Stimulated activated CD4-positive, alpha-beta T cell treated with anti-CD3 and anti-CD28 coated beads, Interleukin-2, amount 100 ng/mL, for 24 hours (primary cell): ENCODE measurements around the gene CHPF.

ENCODE experiments used
- DNase-seq, 2 donors: peaks; one replicate each; pipeline ENCODE4 v3.0.0-alpha.2; 2020

The CHPF gene

DNA sequence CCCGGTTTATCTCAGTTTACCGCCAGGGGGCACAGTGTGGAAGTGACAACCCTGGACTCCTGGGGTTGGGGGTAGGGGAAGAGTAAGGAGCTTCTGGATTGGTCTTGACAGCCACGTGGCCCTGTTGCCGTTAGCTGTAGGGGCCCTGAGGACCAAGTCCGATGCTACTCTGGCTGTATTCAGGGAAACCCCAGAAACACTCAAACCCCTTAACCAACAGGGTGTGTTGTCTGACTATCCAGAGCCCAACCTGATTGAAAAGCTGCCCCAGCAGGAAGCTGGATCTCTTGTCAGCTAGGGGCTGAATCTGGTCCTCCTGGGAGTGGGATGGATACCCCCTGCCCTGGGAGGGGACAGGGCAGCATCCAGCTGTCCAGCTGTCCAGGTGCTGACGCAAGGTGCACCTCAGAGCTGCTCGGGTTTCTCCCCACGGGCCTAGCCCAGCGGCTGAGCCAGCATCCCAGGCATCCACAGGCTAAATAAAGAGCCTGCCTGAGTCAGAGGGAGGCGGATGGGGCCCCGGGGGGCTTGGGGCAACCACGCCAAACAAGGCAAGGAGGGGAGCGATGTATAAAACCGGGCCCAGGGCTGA lies 48.0 kb downstream of the CHPF start:
- peak; percentile 67 to 70 for DNase-seq

DNA sequence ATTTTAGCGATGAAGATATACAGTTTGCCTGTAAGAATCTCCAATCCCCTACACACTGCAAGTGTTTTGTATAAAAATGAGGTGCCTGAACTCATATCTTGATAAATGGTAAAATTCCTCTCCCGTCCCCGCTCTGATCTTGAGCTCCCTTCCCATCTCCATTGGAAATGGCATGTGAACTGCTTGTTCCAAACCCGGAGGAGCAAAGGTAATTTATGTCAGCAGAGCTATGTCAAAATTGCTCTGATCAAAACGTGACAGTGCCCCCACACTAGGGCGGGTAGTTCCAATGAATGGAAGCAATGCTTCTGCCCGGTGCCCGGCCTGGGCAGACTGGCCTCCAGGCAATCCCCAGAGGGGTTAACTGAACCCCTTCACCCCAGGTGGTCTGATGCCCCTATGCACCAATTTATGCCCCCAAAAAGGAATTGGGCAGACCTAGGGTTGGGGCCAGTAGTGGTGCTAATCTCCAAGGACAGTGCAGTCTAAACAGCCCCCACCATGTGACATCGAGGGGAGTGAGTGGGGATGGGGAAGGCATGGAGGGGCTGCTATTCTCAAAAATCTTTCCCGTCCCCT lies 48.6 kb downstream of the CHPF start:
- DNase-seq, result no peak

GRCh38 chr2:219493086-219493485 lies 50.5 kb downstream of the CHPF start:
- DNase-seq, result no peak

DNA sequence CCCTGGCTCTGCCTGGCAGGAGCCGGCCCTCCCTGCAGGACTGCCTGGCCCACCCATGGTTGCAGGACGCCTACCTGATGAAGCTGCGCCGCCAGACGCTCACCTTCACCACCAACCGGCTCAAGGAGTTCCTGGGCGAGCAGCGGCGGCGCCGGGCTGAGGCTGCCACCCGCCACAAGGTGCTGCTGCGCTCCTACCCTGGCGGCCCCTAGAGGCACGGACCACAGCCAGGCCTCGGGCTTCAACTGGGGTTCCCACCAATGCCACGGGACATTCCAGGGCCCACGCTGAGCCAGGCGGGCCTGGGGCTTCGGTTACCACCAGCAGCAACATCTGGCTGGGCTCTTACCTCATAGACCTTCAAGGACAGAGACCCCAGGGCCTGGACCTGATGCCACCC lies 51.0 kb downstream of the CHPF start:
- DNase-seq, result no peak

DNA sequence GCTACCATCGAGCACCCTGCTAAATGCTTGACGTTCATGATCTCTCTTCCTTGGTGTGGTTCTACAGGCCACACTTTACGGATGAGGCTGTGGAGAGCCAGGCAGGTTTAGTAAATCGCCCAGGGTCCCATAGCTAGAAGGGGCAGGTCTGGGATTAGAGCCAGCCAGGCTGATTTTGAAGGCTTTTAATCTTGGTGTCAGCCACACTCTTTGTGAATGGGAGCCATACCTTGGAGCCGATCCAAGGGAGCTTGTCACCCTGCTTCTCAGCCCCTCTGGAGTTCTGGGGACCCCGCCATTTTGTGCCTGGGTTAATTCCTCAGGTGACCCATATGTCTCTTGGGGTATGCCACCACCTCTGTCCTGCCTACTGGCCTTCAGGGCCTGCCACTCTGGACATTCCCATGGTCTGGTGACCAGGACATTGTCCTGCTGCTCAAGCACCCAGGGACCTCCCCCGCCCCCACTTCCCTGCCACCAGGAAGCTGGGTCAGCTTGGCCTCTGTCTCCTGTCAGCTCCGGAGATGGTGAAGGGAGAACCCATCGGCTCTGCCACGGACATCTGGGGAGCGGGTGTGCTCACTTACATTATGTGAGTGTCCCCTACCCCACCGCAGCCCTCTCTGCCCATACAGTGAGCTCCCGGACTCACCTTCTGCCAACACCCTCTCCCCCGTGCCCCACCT lies 52.2 kb downstream of the CHPF start:
- no peak for DNase-seq

DNA sequence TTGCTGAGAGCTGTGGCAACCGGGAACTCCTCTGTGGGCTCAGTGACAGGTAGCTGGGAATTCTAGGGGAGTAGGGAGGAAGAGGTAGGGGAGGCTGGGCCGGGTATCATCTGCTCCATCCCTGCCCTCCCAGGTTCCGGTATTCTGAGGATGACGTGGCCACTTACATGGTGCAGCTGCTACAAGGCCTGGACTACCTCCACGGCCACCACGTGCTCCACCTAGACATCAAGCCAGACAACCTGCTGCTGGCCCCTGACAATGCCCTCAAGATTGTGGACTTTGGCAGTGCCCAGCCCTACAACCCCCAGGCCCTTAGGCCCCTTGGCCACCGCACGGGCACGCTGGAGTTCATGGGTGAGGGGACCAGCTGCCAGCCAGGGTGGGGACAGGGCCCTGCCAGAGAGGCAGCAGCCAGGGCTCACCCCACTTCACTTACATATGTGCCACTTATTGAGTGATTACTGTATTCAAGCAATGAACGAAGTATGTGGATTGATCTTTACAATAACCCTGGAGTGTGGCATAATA lies 52.9 kb downstream of the CHPF start:
- no peak for DNase-seq

DNA sequence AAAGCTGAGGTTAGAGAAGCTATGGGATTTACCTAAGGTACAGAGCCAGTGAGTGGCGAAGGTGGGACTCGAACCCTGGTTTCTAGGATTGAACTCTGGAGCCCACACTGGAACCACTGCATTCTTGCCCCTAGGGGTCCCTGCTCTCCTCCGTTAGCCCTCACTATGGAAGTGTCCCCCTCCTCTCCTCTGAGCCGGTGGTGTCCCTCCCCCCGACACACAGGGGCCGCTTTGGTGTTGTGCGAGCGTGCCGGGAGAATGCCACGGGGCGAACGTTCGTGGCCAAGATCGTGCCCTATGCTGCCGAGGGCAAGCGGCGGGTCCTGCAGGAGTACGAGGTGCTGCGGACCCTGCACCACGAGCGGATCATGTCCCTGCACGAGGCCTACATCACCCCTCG lies 53.4 kb downstream of the CHPF start:
- DNase-seq, result no peak

- DNase-seq, result no peak
Measured at GRCh38 chr2:219489315-219489714, 54.3 kb downstream of the CHPF start.
